HG02840 (cell line): Measurements from ENCODE around the gene TEPSIN.

Experiments used
- ATAC-seq: cut with Tn5 transposase; IDR thresholded peaks from one replicate; pipeline ENCODE4 v1.9.1; 2021; ENCODE audit warnings: mild to moderate bottlenecking, moderate library complexity, moderate number of reproducible peaks; ENCODE audit not compliant: unreplicated experiment, low FRiP score

Gene TEPSIN

GRCh38 chr17:81271226-81271625 lies 32.4 kb upstream of the TEPSIN start:
- no peak for ATAC-seq

GRCh38 chr17:81270279-81270678 lies 31.4 kb upstream of the TEPSIN start:
- no peak for ATAC-seq

- no peak for ATAC-seq
Observed at GRCh38 chr17:81267390-81268067, 28.7 kb upstream of the TEPSIN start.

- no peak for ATAC-seq
Observed at GRCh38 chr17:81265576-81265975, 26.7 kb upstream of the TEPSIN start.

- ATAC-seq = no peak
Observed at GRCh38 chr17:81264640-81265039, 25.8 kb upstream of the TEPSIN start.

DNA sequence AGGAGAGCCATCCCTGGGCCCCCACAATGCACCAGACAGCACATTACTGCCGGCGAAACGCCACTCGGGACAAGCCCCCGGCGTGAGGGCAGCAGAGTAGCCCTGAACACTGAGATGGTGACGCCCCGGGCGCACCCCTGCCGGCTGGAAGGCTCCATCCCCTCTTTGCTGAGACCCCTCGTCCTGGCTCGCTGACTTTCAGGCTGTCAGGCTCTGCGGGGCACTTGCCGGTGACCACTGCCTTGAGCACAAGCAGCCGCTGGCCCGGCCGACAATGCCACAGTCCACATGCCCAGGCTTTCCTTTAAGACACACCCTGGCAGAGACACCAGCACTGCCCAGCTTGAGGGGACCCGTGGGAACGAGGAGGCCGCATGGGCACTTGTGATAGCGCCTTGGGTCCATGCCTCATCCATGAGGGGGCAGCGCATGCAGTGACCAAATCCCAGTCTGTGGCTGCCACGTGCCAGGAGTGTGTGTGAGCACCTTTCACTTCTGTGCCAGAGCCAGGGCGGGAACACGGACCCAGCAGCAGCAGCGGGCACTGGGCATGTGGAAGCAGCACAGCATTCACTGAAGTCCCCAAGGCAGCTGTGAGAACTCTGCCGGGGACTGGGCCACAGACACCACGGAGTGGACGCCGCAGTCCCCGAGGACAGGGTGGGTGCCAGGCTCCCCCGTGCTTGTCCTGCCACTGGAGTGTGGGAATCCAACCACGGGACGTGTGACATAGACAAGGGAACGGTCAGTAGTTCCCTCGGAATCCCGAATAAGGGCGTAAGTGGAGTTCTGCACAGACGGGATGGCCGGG lies 24.7 kb upstream of the TEPSIN start:
- ATAC-seq = no peak

GRCh38 chr17:81261582-81262336 lies 22.9 kb upstream of the TEPSIN start:
- ATAC-seq = no peak

- no peak for ATAC-seq
Observed at GRCh38 chr17:81261096-81261495, 22.2 kb upstream of the TEPSIN start.

- no peak for ATAC-seq
Observed at GRCh38 chr17:81260641-81261040, 21.8 kb upstream of the TEPSIN start.

GRCh38 chr17:81260171-81260570 lies 21.3 kb upstream of the TEPSIN start:
- ATAC-seq = no peak

DNA sequence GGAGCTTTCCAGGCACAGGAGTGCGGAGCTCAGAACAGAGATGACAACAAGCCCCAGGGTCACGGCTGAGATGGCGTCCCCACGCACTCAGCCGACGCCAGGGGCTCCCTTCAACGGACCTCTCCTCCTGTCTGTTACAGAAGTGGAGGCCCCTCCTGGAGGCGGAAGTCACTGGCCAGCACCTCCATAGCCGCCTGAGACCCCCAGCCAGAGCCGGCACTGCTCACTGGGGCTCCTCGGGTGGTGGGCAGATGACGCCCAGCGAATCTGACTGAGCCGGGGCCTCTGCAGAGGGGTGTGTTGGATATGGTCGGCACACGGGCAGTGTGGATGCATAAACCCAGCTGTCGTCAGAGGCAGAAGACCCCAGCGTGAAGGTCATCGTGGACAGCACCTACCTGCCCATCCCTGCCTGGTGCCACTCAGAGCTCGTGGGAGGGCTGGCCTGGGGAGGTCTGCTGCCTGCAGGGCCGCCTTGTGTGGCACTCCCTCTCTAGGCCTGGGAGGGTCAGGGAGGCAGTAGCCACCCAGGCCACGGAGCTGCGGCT lies 20.3 kb upstream of the TEPSIN start:
- no peak for ATAC-seq

- ATAC-seq = no peak
Observed at GRCh38 chr17:81258292-81258691, 19.4 kb upstream of the TEPSIN start.

DNA sequence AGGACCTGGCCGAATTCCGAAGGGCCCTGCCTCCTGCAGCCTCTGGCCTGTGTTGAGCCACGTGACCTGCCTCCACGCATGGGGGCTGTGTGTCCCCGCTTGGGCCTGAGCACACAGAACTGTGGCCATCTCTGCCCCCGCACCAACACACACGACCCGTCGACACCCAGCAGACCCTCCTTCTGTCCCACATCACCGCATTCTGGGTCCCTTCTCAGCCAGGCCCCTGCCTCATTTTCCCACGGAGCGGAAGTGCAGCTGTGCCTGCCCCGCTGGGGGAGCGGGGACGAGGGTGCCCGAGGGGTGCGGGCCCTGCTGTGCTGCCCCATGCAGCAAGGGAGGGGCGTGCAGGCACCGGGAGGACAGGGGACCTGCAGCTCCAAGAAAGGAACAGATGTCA lies 18.7 kb upstream of the TEPSIN start:
- ATAC-seq = no peak

DNA sequence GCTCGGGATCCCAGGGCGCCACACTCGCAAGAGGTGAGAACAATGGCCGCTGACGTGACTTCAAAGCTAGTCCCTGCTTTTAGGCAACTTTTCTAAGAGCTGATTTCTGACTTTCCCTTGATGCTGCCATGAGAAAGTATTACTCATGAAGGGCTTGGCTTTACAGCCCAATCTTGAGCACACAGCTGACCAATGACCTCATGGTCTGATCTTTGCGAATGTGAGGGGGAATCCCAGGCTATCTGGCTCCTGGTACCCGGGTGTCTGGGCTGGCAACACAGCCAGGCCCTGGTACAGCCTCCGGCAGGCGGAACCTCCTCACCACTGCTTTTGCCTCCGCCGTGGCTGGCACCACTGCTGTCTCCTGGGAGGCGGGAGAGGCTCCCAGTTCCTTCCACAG lies 17.8 kb upstream of the TEPSIN start:
- ATAC-seq = no peak

DNA sequence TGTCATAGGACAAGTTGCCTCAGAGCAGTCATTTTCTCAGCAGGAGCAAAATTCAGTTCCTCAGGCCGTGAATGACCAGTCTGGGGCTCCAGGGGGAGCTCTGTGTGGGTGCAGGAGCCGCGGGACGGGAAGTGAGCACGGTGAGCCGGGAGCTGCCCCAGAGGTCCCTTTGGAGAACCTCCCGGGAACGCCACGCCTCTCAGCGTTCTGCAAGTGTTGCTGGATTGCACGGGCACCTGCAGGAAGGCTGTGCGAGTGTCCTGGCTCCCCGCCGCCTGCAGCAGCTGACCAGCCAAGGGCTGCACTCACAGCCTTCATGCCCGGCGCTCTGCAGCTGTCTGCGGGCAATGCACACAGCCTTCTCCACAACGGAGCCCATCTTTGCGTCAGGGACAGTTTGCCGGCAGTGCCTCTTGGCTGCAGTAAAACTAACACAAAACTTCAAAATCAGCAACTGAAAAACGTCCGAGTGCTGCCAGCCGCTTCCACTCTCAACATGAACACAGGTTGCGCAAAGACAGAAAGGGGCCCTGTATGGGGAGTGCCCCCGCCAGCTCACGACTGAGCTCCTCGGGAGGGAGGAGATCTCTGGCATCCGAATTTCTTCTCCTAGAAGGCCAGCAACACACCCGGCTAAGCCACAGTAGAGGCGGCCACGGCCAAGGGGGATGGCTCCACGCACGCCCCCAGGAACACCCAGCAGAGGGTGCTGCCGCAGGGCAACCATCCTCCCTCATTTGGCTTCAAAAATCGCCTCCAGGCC lies 16.3 kb upstream of the TEPSIN start:
- no peak for ATAC-seq

DNA sequence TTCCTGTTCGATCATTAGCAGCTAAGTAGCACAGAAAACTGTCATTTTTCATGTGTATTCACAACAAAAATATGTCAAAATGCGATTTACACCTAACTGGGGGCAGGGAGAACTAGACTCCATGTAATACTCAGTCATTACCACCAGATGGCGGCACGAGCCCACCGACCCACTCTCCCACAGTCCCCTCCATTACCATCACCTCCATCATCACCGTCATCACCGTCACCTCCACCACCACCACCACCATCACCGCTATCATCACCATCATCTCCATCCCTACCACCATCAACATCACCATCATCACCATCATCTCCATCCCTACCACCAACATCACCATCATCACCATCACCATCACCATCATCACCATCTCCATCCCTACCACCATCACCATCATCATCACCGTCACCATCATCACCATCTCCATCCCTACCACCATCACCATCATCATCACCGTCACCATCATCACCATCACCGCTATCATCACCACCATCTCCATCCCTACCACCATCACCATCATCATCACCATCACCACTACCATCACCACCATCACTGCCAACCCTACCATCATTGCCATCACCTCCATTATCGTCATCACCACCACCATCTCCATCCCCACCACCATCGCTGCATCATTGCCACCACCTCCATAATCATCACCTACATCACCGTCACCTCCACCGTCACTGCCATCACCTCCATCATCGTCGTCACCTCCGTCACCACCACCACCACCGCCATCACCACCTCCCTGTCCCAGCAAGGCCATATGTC lies 14.7 kb upstream of the TEPSIN start:
- ATAC-seq = no peak

- ATAC-seq = no peak
Observed at GRCh38 chr17:81252987-81253329, 14.1 kb upstream of the TEPSIN start.

DNA sequence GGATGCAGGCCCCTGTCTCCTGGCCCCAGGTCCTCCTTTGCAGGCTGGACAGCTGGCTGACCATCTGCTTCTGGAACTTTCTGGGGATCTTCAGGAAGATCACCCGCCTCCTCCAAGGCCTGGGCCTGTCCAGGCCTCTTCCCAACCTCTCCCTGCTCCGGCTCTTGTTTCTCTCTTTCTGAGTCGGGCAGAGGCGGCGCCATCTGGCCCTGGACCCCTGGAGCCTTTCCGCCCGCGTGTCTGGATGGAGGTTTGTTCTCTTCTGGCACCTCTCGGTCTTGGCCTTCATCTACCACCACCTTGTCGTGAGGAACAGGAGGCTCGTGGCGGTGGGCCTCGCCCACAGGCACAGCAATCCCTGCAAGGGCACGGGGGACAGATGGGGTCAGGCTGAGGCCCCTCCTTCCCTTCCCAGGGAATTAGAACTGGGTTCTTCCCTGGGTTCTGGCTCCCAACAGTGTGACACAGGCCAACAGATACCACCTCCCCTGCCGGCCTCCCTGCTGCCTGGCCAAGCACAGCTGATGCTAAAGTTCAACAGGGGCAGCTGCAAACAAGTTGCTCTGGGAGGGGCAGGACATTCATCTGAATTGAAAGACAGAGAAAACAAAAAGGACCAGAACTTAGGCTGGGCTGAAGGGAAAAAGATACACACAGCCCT lies 13.6 kb upstream of the TEPSIN start:
- no peak for ATAC-seq

DNA sequence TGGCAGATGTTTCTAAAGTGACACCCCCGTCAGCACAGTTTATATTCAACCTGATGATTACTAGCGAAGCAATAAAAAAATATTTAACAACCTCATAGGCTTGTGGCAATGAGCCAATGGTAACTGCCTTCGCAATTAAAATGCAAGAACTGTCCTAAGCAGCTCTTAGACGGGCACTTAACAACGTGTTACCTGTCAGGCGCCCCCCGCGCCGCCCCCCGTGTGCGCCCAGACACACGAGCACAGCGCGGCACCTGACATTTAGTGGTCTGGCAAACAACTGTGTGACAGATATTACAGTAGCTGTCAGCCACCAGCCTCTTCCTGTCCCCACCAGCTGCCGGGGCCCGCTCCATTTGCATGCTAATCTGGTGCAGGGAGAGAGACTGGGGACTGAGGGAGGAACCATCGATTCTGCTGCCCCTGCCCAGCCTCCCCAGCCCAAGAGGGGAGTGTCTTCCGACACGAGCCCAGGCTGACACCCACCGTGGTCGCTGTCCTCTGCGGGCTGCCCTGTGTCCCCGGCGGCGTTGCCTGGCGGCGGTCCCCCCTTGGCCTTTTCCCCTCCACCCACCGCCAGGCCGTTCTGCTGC lies 12.9 kb upstream of the TEPSIN start:
- ATAC-seq = no peak
